T-helper 1 cell (primary cell): ENCODE measurements around the gene PRCD.

Experiments used
- DNase-seq, 5 donors: peaks; one replicate each; pipeline ENCODE4 v3.0.0-alpha.2; 2012 to 2020

Gene PRCD

GRCh38 chr17:76541739-76542454 is 2.1 kb downstream of the PRCD start:
- no peak for DNase-seq

GRCh38 chr17:76542566-76542971 is 2.7 kb downstream of the PRCD start:
- DNase-seq = no peak

GRCh38 chr17:76542984-76543383 is 3.1 kb downstream of the PRCD start:
- no peak for DNase-seq

- DNase-seq = no peak
Observed at GRCh38 chr17:76543482-76543825, 3.6 kb downstream of the PRCD start.

GRCh38 chr17:76543826-76544545 is 4.1 kb downstream of the PRCD start:
- no peak for DNase-seq

GRCh38 chr17:76544546-76545365 is 4.9 kb downstream of the PRCD start:
- DNase-seq = no peak

- DNase-seq = no peak
Observed at GRCh38 chr17:76545918-76546555, 6.2 kb downstream of the PRCD start.

- no peak for DNase-seq
Observed at GRCh38 chr17:76546556-76547182, 6.8 kb downstream of the PRCD start.

- DNase-seq = peak in 4 of 5 donors; percentile 30 to 45 (median 42)
Observed at GRCh38 chr17:76547183-76547641, 7.4 kb downstream of the PRCD start.

- no peak for DNase-seq
Observed at GRCh38 chr17:76547642-76548202, 7.9 kb downstream of the PRCD start.

GRCh38 chr17:76548378-76549214 is 8.8 kb downstream of the PRCD start:
- no peak for DNase-seq

- no peak for DNase-seq
Observed at GRCh38 chr17:76549215-76549518, 9.3 kb downstream of the PRCD start.

- no peak for DNase-seq
Observed at GRCh38 chr17:76549539-76549938, 9.7 kb downstream of the PRCD start.

GRCh38 chr17:76550712-76551615 is 11.1 kb downstream of the PRCD start:
- no peak for DNase-seq

GRCh38 chr17:76551685-76552084 is 11.8 kb downstream of the PRCD start:
- DNase-seq = no peak

GRCh38 chr17:76553178-76553908 is 13.5 kb downstream of the PRCD start:
- DNase-seq = no peak

GRCh38 chr17:76554131-76554530 is 14.3 kb downstream of the PRCD start:
- DNase-seq = no peak

- peak in 4 of 5 donors; percentile 22 to 47 (median 28) for DNase-seq
Observed at GRCh38 chr17:76556765-76557367, 17.0 kb downstream of the PRCD start.
